Panc1 (cell line): Measurements from ENCODE around the gene PIK3R6. TPM values are rescaled to one million over a fixed set of nuclear protein-coding genes. Genes with fewer than 3 reads are reported as not detected.

ENCODE experiments used
- ATAC-seq: fragments of 200-7000 bp; cut with Tn5 transposase; 2 replicates; pipeline ENCODE4 v1.9.1; 2020; ENCODE audit warnings: mild to moderate bottlenecking, moderate library complexity
- BruUV-seq: library from RNA; stranded (reverse); fragments of 400-500 nt; replicated peaks from 2 replicates; lab custom pipeline; 2021; lab: Mats Ljungman, UMichigan
- CTCF ChIA-PET: fragments of 300-600 bp; sonication (Branson Sonifier 250); formaldehyde crosslinking; loops from one replicate; lab custom pipeline; 2022; ENCODE audit warnings: antibody characterized with exemption; lab: Charles Lee
- POLR2A ChIA-PET: fragments of 300-600 bp; sonication (Branson Sonifier 250); formaldehyde crosslinking; loops from one replicate; lab custom pipeline; 2022; ENCODE audit warnings: antibody characterized with exemption; lab: Charles Lee
- DNase-seq: peaks from one replicate; pipeline ENCODE4 v3.0.0-alpha.2; 2010; ENCODE audit warnings: low read depth, low spot score
- H3K27ac ChIP-seq: 2 replicates; pipeline ENCODE4 v1.5.1; 2011; ENCODE audit warnings: mild to moderate bottlenecking, low read length, inconsistent platforms
- H3K27me3 ChIP-seq: fragments of 200-500 bp; sonication (Bioruptor generic); 2 replicates; pipeline ENCODE4 v1.6.0; 2014; ENCODE audit warnings: low read length, inconsistent platforms; ENCODE audit not compliant: control insufficient read depth, insufficient read depth
- H3K36me3 ChIP-seq: fragments of 200-500 bp; sonication (Bioruptor generic); 2 replicates; pipeline ENCODE4 v1.5.1; 2014; ENCODE audit warnings: inconsistent platforms, mild to moderate bottlenecking, low read length, moderate library complexity; ENCODE audit not compliant: control insufficient read depth, insufficient read depth
- H3K4me1 ChIP-seq: 2 replicates; pipeline ENCODE4 v1.5.1; 2011; ENCODE audit warnings: inconsistent platforms, mild to moderate bottlenecking, low read length, moderate library complexity; ENCODE audit not compliant: control insufficient read depth, insufficient read depth
- H3K4me3 ChIP-seq, 2 experiments: 2 replicates each; pipeline ENCODE4 v1.5.1; 2011 to 2012; ENCODE audit warnings: low read depth in 2 of 2, low read length in 2 of 2, mild to moderate bottlenecking in 2 of 2, inconsistent platforms in 1 of 2, moderate library complexity in 1 of 2
- H3K9me3 ChIP-seq: fragments of 200-500 bp; sonication (Bioruptor generic); 2 replicates; pipeline ENCODE4 v1.5.1; 2014; ENCODE audit warnings: low read depth, mild to moderate bottlenecking, inconsistent platforms, low read length, moderate library complexity; ENCODE audit not compliant: control insufficient read depth, insufficient read depth
- POLR2AphosphoS5 ChIP-seq: IDR thresholded peaks from 2 replicates; pipeline ENCODE4 v1.6.1; 2012; ENCODE audit warnings: mild to moderate bottlenecking, low read depth, low read length, moderate library complexity
- REST ChIP-seq, 2 experiments: IDR thresholded peaks; 2 replicates each; pipeline ENCODE4 v1.6.1; 2011 to 2012; ENCODE audit warnings: low read depth in 2 of 2, control low read depth in 1 of 2, low read length in 1 of 2, mild to moderate bottlenecking in 1 of 2, moderate library complexity in 1 of 2; ENCODE audit not compliant: insufficient read depth in 1 of 2
- SIN3A ChIP-seq: IDR thresholded peaks from 2 replicates; pipeline ENCODE4 v1.6.1; 2012; ENCODE audit warnings: low read depth, mild to moderate bottlenecking, low read length, moderate library complexity, borderline replicate concordance; ENCODE audit not compliant: insufficient read depth
- TCF7L2 ChIP-seq: IDR thresholded peaks from 2 replicates; pipeline ENCODE4 v1.6.1; 2011; ENCODE audit warnings: mild to moderate bottlenecking, low read depth, low read length, inconsistent platforms
- in situ Hi-C: cut with HindIII; loops from 2 replicates; pipeline ENCODE4 v1.10.0; 2016; ENCODE audit warnings: low sequenced_read_pairs, low pct_unique_long_range_greater_than_20kb
- intact Hi-C: fragments of 100-400 bp; cut with micrococcal nuclease; formaldehyde crosslinking; loops from one replicate; pipeline ENCODE4 v1.10.0; 2022; ENCODE audit not compliant: unreplicated experiment
- total RNA-seq: library from RNA; stranded (reverse); gene quantifications from one replicate; pipeline ENCODE4 v1.2.1, GENCODE V29; 2021; ENCODE audit not compliant: unreplicated experiment
- TF ChIP-seq, protein P1 (sequence below): fragments of 450-650 bp; IDR thresholded peaks from 2 replicates; pipeline ENCODE4 v1.5.1; 2017; ENCODE audit warnings: mild to moderate bottlenecking

Gene PIK3R6
- total RNA-seq, 1 experiment from 2014 or later = not detected

DNA sequence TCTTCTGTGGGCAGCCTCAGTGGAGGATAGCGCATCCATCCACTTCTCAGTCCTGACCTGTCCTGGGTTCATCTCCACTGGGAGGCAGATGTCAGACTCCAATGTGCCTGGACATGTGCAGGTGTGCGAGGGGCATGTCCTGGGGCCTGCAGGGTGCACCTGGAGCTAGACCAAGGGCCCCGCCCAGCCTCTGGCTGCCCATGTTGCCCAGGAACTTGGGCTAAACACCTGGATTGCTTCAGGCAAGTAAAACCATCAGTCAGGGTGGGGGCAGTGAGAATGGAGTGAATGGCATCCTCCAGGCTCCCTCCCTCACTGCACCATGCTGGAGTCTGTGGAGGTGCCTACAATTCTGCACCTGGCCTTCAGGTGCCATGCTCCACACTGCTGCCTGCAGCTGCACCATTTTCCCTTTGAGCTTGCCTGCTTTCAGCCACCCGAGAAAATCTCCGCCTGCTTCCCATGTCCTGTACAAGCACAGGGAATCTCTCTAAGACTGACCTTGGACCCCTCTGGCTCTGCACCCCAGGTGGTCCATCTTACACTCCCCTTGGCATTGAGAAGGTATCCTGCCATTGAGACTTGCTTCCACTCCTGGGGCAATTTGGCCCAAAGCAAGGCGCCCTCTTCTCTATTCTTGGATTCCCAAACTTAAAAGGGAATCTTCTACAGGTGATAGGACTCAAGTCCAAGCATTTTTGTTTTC is 66.2 kb downstream of the PIK3R6 start:
- ChIA-PET POLR2A (no interaction called here), CTCF (no interaction called here)
- no peaks in the 10 kb centered on the region for H3K36me3 ChIP-seq
- no peaks in the 10 kb centered on the region for H3K27me3 ChIP-seq
- H3K27ac ChIP-seq = no peak overlapping the region
- in situ Hi-C loops (no loop called here), intact Hi-C loops (no loop called here)
- no peaks in the 10 kb centered on the region for H3K9me3 ChIP-seq
- H3K4me3 ChIP-seq = no peak overlapping the region
- BruUV-seq = no TSS peak
- no peaks in the 10 kb centered on the region for H3K4me1 ChIP-seq
- no peak for ATAC-seq
- no peak for DNase-seq
- TF ChIP-seq REST (IDR thresholded peaks at IDR 0.05; ENCODE audit: insufficient read depth in 1 of 2, low read depth in 2 of 2, low read length in 1 of 2) (no peak), SIN3A (no peak), TCF7L2 (no peak), POLR2AphosphoS5 (no peak)
- TF ChIP-seq, protein P1, sequence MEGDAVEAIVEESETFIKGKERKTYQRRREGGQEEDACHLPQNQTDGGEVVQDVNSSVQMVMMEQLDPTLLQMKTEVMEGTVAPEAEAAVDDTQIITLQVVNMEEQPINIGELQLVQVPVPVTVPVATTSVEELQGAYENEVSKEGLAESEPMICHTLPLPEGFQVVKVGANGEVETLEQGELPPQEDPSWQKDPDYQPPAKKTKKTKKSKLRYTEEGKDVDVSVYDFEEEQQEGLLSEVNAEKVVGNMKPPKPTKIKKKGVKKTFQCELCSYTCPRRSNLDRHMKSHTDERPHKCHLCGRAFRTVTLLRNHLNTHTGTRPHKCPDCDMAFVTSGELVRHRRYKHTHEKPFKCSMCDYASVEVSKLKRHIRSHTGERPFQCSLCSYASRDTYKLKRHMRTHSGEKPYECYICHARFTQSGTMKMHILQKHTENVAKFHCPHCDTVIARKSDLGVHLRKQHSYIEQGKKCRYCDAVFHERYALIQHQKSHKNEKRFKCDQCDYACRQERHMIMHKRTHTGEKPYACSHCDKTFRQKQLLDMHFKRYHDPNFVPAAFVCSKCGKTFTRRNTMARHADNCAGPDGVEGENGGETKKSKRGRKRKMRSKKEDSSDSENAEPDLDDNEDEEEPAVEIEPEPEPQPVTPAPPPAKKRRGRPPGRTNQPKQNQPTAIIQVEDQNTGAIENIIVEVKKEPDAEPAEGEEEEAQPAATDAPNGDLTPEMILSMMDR = no peak

- intact Hi-C loops (no loop called here), in situ Hi-C loops (no loop called here)
- ChIA-PET POLR2A (no interaction called here), CTCF (no interaction called here)
- no peak overlapping the region for H3K4me3 ChIP-seq
- no peaks in the 10 kb centered on the region for H3K9me3 ChIP-seq
- BruUV-seq = no TSS peak
- H3K27me3 ChIP-seq = no peaks in the 10 kb centered on the region
- H3K36me3 ChIP-seq = no peaks in the 10 kb centered on the region
- H3K4me1 ChIP-seq = no peaks in the 10 kb centered on the region
- ATAC-seq = no peak
- TF ChIP-seq, protein P1 = no peak
- no peak for TF ChIP-seq POLR2AphosphoS5
- TF ChIP-seq SIN3A = no peak
- TF ChIP-seq TCF7L2 = no peak
- DNase-seq = no peak
- H3K27ac ChIP-seq = no peak overlapping the region
Observed at GRCh38 chr17:8800656-8801055, 66.8 kb downstream of the PIK3R6 start.
